Kidney epithelial cell (primary cell): Measurements from ENCODE around the gene ADAMTS19. TPM values are rescaled to one million over a fixed set of nuclear protein-coding genes. Genes with fewer than 3 reads are reported as not detected.
A peak's percentile ranks its signal among the peaks of the same experiment; 100 is the strongest.

Experiments used
- DNase-seq: peaks from one replicate; pipeline ENCODE4 v3.0.0-alpha.2; 2010; ENCODE audit warnings: low read depth
- H3K27me3 ChIP-seq: 2 replicates; pipeline ENCODE4 v1.6.0; 2011; ENCODE audit warnings: low read length; ENCODE audit not compliant: control insufficient read depth, insufficient read depth
- H3K36me3 ChIP-seq: 2 replicates; pipeline ENCODE4 v1.5.1; 2011; ENCODE audit warnings: low read length; ENCODE audit not compliant: control insufficient read depth, insufficient read depth
- H3K4me3 ChIP-seq: 2 replicates; pipeline ENCODE4 v1.5.1; 2011; ENCODE audit warnings: low read depth, mild to moderate bottlenecking, control low read depth, low read length
- CTCF ChIP-seq: IDR thresholded peaks from 2 replicates; pipeline ENCODE4 v1.5.1; 2011; ENCODE audit warnings: mild to moderate bottlenecking, moderate library complexity, low read length, control low read depth, inconsistent platforms; ENCODE audit not compliant: insufficient read depth, poor library complexity, severe bottlenecking
- total RNA-seq: library from RNA; depleted of rRNA; stranded (reverse); fragments of >200 nt; gene quantifications from 2 replicates; pipeline ENCODE4 v1.2.3, GENCODE V29; 2015

The ADAMTS19 gene
- total RNA-seq, 1 donor from 2014 or later: 0.21 TPM

DNA sequence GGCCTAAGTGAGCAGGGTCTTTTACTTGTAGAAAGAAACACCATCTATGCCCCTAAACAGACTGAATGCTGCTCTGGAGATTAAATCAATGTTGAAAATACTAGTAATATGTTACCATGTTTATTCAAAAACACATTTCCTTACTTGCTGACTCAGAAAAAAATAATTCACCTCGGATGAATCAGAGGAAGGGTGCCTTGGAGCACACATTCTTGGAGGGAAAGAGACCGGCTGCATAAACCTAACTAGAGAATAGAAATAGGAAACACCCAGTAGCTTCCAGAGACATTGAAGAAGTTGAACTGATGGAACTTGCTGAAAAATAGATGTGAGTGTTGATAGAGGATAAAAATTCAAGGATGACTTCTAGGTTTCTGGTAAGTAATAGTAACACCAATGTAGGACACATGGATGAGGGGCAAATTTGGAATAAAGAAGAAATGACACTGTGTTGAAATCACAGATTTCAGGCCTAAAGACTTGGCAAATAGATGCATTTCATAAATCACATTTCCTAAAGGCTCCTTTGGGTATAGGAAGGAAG, 210.9 kb downstream of the ADAMTS19 start:
- Histone ChIP-seq H3K27me3 (no peaks in the 10 kb centered on the region), H3K36me3 (no peaks in the 10 kb centered on the region), H3K4me3 (no peak overlapping the region)
- DNase-seq: peak; percentile 25
- TF ChIP-seq CTCF: no peak

DNA sequence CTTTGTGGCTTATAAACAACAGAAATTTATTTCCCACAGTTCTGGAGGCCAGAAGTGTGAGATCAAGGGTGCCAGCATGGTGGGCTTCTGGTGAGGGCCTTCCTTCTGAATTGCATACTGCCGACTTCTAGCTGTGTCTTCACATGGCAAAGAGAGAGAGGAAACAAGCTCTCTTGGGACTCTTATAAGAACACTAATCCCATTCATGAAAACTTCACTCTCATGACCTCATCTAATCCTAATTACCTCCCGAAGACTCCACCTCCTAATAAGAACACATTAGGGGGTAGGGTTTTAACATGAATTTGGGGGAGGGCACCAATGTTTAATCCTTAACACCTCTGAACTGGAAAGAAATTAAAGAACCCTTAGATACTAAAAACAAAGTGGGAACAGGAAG, 211.9 kb downstream of the ADAMTS19 start:
- TF ChIP-seq CTCF: no peak
- Histone ChIP-seq H3K36me3 (no peaks in the 10 kb centered on the region), H3K4me3 (no peak overlapping the region), H3K27me3 (no peaks in the 10 kb centered on the region)
- DNase-seq: no peak

- no peak for DNase-seq
- Histone ChIP-seq H3K27me3 (no peaks in the 10 kb centered on the region), H3K36me3 (no peaks in the 10 kb centered on the region), H3K4me3 (no peak overlapping the region)
- TF ChIP-seq CTCF: no peak
Observed at GRCh38 chr5:129679671-129680070, 219.6 kb downstream of the ADAMTS19 start.

GRCh38 chr5:129687941-129688340, 227.8 kb downstream of the ADAMTS19 start:
- Histone ChIP-seq H3K36me3 (no peaks in the 10 kb centered on the region), H3K4me3 (no peak overlapping the region), H3K27me3 (no peaks in the 10 kb centered on the region)
- TF ChIP-seq CTCF: no peak
- DNase-seq: no peak

DNA sequence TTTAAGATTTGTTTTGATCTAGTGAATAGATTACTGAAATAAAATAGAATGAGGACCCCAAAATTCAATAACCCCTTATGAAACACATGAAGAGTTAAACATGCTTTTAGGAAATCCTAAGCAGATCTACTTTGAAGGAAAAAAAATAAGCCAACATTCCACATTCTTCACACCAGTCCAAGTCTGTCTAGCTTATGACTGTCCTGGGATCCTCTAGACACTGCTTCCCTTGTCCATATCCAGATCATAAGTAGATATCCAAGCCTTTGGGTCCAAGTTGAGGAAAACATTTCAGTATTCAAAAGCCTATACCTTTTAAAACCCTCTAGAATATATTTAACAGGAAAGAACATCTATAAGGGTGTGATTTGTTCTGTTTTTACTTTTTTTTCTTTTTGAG, 228.9 kb downstream of the ADAMTS19 start:
- DNase-seq: no peak
- TF ChIP-seq CTCF: no peak
- H3K27me3 ChIP-seq: no peaks in the 10 kb centered on the region

DNA sequence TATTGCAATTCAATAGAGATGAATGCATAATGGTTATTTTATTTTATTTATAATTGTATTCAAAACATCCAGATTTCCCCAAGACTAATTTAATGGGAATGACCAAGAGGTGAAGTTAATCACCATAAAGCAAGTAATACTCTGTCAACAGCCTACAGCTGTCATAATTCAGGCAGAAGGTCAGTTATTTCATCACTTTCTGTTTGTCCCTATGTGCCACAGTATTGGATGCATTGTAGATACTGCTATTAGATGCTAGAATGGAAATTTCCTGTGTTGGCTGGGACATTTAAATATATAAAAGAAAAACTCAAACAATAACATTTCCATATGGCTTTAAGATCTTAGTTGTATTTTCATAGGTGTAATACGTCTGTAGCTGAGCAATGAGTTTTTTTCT, 231.1 kb downstream of the ADAMTS19 start:
- no peak overlapping the region for H3K4me3 ChIP-seq
- H3K36me3 ChIP-seq: no peaks in the 10 kb centered on the region
- no peak for TF ChIP-seq CTCF
- H3K27me3 ChIP-seq: no peaks in the 10 kb centered on the region
- DNase-seq: no peak

More for the DNA sequence above, 228.9 kb downstream of the ADAMTS19 start:
- H3K36me3 ChIP-seq: no peaks in the 10 kb centered on the region
- no peak overlapping the region for H3K4me3 ChIP-seq
